NOMO-1 treated with DMSO at 0.1 percent for 48 hours (cell line): ENCODE measurements around the gene PDSS1.

Experiments
- DNase-seq: peaks from one replicate; lab custom pipeline; 2025; ENCODE audit not compliant: unreplicated experiment; lab: John Stamatoyannopoulos, UW

The PDSS1 gene

DNA sequence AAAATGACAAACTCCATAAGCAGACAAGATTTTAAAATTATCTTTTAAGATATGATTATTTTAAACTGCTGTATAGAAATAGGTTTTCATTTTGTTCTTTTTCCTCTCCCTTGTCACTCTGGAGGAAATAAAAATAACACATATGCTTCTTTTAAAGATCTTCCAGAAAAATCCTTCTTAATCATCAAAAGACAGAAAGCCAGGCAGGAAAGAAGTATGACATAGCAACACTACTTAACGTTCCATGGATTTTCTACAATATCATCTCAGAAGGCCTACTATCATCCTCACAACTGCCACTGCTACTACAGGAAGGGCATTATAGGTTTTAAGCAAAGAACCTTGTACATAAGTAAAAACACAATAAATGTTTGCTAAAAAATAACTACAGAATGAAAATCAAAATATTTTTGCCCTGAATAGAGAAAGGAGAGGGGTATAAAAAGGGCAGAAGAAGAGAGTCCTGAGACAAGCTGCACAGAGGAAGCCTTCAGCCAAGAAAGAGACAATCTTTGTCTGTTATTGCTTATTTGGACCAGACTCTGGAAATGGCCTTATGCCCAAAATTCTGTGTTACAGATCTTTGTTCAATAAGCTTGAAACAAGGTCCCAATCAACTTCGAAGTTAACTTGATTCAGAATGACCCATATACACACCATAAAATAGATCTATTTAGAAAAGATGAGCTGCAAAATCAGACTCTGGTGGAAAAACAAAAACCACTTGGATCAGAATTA, 95.4 kb downstream of the PDSS1 start:
- DNase-seq: no peak
